CD4-positive, alpha-beta T cell treated with Interleukin-4 for 4 hours (primary cell): ENCODE data around the gene KMT2D.
"Not testable (repeated sequence)": the region's sequence is repeated elsewhere in the genome, so short reads cannot be mapped to it uniquely, and the experiment has no call there.

Source experiments
- DNase-seq: peaks from one replicate; pipeline ENCODE4 v3.0.0-alpha.2; 2020

KMT2D gene

DNA sequence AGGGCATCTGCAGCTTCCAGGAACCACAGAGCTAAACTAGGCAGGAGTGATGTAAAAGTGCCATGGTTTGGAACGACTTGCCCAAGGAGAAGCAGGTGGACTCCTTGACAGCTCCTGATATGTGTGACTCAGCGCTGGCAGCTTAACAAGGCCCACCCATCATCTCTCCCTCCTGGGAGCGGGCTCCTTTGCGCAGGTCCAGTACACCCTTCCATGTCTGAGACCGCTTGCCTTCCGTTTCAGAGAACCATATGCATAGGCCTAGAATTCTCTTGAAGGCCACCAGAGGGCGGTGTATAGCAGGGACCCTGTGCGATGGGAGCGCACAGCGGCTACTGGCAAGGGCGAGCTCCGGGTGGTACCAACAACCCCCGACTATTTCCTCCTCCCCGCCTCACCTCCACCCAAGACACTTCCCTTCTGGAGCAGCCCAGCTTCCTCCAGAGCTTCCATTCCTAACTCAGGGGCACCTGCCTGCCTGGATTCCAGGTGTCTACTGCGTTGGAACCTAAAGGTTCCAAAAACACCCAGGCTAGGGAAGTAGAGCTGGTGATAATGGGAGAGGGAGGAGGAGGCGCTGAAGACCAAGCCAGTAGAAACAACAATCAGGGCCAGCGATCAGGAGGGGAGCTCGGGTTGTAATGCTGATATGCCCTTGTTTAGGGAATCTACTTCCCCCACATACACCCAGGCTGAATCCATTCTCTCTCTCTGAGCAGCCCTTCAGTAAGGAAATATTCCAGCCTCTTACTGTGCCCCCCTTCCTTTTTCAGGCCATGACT, 27.7 kb upstream of the KMT2D start:
- peak; percentile 74 for DNase-seq

DNA sequence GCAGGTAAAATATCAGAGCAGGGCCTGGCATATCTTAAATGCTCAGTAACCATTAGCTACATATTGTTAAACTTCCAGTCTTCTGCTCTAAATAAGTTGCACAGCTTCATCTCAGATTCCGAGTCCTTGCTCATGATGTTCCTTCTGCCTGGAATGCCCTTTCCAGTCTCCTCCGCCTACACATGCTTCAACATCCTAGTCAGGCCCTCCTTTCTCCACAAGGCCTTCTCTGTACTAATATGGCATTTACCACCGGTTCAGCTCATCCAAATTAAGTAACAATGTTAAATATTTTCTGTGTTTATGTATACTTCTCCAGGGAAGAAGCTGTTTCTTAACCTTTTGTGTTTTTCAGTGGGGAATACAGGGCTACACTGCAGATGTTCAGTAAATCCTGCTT, 25.5 kb upstream of the KMT2D start:
- no peak for DNase-seq

DNA sequence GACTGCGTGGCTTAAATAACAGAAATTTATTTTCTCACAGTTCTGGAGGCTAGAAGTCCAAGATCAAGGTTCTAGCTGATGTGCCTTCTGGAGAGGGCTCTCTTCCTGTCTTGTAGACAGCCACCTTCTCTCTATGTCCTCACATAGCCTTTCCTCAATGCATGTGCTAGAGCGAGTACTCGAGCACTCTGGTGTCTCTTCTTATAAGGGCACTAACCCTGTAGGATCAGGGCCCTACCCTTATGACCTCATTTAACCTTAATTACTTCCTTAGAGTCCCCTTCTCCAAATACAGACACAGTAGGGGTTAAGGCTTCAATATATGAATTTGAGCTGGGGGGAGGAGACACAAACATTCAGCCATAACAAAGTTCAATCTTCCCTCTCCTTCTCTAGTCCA, 23.8 kb upstream of the KMT2D start:
- no peak for DNase-seq

DNA sequence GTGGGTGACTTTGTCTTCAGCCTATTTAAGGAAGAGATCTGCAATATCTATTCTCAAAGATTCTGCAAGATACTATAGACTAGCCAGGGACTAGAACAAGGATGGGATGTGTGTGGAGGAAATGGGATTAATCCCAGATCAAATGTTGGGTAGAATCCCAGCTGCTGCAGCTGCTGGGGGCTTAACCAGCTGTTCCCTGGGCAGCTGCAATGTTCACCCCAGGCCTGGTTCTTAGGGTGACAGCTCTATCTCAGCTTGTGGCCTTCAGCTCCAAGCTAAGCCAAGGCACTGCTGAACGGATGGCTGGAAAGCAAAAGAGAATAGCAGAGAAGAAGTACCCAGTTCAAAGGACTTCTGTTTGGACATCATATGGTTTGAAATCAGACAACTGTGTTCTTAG, 19.2 kb upstream of the KMT2D start:
- no peak for DNase-seq

DNA sequence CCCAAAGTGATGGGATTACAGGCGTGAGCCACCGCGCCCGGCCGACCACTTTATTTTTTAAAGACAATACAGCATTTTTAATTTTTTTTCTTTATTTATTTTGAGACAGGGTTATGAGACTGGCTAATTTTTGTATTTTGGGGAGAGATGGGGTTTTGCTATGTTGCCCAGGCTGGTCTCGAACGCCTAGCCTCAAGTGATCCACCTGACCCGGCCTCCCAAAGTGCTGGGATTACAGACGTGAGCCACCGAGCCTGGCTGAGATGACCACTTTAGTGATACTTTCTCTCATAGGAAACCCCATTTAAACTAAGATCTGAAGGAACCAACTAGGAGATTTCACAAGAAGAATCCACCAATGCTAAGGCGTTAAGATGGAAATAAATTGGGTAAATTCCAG, 10.4 kb upstream of the KMT2D start:
- no peak for DNase-seq

- DNase-seq = peak; percentile 99
These were observed 9.1 kb upstream of the KMT2D start, which contains the start of gene RHEBL1 for GRCh38 chr12:49069507-49070346. RHEBL1 (minus strand) TSS chr12:49069979; CDS start chr12:49069785, 194 bp downstream.

DNA sequence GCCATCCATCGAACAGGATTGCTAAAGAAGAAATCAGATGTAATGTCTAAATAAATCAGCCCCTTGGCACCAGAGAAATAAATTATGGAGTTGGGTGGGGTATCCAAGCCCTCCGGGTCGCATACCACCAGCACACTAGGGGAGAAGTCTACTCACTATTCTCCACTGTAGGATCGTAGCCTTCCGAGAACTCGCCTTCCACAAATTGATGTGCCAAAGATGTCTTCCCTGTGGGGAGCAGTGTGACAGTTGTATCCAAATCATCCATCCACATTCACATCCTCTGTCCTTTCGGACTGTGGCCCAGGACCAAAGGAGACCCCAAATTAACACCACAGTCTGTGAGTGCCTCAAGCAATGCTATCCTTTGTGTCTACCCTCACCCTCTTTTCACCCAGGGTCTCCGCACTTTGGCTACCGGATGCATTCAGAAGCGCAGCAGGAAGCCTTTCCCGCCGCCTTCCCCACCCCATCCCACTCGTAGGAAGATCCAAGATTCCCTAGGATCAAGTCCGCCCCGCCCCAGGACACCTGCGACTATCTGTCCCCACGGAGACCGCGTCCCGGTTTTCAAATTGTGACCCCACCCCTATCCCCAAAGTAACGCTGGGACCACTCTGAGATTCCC, 8.4 kb upstream of the KMT2D start:
- DNase-seq = no peak

DNA sequence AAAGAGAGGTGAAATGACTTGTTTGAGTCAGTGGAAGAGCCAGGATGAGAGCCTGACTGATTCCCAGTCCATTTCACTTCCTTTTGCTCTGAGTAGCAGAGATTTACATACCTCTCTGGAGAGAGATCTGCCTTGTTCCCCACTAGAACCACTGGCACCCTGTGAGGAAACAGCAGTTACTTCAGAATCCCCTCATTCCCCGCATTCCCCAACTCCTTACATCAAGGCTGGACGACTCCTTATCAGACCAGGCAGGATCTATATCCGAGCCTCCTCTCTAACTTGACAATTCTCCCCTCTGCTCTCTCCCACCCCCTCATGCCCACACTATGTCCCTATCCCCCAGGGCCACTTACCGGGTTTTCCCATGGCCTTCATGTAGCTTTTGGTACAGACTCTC, 5.5 kb upstream of the KMT2D start:
- DNase-seq = no peak

GRCh38 chr12:49064767-49065152, 4.2 kb upstream of the KMT2D start:
- no peak for DNase-seq

DNA sequence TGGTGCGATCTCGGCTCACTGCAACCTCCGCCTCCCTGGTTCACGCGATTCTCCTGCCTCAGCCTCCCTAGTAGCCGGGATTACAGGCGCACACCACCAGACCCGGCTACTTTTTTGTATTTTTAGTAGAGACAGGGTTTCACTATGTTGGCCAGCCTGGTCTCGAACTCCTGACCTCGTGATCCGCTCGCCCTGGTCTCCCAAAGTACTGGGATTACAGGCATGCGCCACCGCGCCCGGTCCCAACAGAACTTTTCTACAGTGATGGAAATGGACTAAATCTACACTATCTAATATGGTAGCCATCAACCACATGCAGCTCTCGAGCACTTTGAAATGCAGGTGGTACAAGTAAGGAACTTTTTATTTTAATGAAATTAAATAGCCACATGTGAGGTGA, 1.3 kb upstream of the KMT2D start:
- not testable (repeated sequence) for DNase-seq

GRCh38 chr12:49061157-49061650, 610 bp upstream of the KMT2D start:
- no peak for DNase-seq

DNA sequence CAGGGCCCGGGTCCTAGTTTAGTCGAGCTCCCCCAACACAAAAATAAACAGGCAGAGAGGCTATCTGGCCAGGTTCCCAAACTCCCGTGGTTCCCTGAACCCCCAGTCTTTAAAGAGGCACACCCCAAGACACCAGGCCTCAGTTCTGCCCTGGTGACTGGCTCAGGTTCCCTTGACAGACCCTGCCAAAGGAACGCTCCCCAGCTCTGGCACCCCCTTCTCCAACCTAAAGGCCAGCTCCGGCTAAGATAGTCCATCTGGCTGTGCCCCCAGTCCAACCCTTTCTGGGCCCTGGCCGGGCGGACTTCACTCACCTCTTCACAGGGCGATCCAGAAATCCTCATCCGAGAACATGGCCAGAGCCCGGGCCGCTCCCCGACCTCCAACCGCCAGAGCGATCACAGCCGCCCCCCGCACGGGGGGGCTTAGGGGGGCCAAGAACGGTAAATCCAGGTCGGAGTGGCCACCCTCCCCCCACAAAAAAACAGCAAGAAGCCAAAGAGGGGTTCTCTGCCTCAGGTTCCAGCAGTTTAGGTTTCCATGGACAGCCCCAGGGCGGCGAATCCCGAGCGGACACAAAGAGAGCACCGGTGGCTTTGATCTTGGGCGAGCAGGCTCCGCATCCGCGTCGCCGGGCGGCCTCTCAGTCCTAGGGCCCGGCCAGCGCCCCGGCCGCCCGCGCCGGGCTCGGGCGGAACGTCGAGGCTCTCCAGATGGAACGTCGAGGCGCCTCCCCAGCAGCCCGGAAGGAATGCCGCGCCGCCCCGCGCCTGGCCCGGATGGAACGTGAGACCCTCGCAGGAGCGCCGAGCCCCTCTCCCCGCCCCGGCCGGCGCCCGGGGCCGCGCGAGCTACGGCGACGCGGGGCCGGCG, 1.1 kb downstream of the KMT2D start:
- DNase-seq = no peak

- no peak for DNase-seq
These were observed 1.6 kb downstream of the KMT2D start for GRCh38 chr12:49059045-49059298.

DNA sequence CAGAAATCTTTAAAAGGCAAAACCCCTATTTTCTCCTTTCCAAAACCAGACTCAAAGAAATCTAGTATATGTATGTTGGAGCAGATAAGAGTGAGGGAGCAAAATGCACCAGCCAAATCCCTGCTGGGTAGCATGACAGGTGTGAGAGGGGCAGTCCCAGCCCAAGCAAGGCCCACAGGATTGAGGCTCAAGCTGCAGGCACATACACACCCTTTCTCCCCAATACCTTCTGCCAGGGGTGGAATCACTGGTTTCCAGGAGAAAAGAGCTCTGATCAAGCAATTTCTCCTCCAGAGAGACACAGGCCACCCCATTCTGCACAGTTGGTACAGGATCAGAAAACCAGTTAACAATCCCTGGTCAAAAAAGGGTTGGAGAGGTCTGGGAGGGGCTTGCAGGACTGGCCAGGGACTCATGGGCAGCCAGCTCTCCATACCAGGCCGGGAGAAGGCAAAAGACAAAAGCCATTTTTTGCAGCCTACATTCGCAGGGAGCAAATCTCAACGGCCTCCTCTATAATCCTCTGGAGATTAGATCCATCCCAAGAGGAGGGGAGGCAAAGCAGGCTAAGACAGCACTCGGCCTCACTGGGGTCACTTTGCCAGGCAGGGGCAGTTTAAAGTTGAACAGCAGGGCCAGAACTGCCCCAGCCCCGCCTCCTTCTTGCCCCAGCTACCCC, 2.1 kb downstream of the KMT2D start:
- no peak for DNase-seq

GRCh38 chr12:49057888-49058287, 2.7 kb downstream of the KMT2D start:
- no peak for DNase-seq

- peak; percentile 79 for DNase-seq
These were observed 4.4 kb downstream of the KMT2D start for GRCh38 chr12:49055978-49056754.

DNA sequence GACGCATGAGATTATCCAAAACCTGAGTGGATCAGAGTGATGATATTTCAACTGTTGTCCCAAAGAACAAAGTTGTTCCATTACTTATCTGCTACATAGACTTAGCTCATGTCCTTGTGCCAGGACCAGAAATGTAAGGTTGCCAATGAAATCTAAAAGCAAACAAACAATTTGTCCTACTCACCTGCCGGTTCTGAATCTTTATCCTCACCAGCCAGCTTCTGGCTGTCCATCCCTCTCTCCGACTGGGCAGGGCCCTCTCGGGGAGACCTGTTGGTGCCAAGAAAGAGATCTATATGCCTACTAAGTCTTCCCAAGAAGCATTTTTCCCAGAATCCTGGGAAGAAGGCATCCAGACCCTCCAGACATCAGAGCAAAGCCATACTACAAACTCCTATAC, 5.5 kb downstream of the KMT2D start:
- DNase-seq = no peak

DNA sequence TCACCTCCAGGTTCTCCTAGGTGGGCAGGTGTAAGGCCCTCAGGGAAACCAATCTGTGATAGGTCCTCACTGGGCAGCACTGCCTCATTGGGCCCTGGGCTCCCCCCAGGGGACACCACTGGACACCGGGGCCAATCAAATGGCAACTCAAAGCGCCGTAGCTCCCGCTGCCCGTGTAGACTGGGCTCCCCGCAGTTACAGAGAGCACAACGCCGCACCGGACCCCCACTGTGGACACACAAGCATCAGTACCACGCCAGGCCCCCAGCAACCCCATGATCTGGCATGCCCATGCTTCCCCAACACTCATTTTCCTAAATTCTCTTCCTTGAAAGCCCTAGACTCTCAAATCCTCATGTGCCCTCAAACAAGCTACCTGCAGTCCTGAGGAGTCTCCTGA, 6.1 kb downstream of the KMT2D start:
- no peak for DNase-seq

- no peak for DNase-seq
These were observed 6.5 kb downstream of the KMT2D start for GRCh38 chr12:49054096-49054495.

GRCh38 chr12:49052451-49053208, 8.0 kb downstream of the KMT2D start:
- DNase-seq = no peak
